ENCODE measurements around the gene PTCD2.
"Not testable (repeated sequence)": the region's sequence is repeated elsewhere in the genome, so short reads cannot be mapped to it uniquely, and the experiment has no call there.

The PTCD2 gene

DNA sequence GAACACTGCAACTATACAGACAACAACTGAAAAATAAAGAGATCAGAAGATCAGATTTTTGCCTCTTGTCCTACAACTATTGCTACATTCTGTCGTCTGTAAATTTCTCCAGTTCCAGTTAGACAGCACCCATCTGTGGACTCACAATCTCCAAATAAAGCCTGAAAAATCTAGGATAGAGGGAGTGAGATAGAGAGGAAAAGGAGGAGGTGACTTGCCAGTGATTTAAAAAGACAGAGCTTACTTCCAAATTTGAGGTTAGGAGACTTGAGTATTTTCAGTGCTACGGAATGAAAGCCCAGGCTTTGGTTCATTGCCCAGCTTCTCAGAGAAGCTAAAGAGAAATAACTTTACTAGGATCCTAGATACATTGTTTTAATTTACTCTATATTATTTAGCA, 63.6 kb downstream of the PTCD2 start:
- DNase-seq = no peak

DNA sequence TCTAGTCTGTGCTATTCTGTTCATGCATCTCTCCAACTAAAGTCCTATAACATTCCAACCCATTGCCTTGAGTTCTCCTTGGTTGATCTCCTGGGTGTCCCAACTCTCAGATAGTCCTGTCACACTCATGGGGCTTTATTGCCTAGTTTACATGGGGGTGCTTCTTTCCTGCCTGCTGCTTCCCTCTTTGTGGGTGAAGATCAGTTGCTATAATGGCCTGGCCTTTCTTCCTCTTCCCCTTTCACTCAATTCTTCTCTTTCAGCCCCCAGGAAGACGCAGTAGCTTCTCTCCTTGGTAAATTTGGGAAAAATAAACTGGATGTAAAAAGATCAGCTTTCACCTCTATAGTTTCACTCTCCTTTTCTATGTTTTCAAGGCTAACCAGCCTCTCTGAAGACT, 66.5 kb downstream of the PTCD2 start:
- no peak for DNase-seq

DNA sequence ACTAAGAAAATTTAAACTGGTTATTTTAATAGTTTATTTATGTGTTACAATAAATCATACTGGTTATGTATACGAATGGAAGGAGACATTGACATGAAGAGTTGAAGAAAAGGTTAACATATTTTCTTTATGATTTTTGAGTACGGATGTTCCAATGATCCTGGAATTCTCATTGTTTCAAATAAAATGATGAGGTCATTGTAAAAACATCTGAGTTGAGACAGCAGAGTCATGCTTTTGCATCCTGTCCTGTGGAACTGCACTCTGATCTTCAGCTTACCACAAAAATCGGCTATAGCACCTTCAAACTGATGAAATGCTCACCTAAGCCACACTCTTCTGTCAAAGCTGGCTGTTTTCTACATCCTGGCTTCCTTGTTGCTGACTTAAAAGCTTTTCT, 67.8 kb downstream of the PTCD2 start:
- no peak for DNase-seq

DNA sequence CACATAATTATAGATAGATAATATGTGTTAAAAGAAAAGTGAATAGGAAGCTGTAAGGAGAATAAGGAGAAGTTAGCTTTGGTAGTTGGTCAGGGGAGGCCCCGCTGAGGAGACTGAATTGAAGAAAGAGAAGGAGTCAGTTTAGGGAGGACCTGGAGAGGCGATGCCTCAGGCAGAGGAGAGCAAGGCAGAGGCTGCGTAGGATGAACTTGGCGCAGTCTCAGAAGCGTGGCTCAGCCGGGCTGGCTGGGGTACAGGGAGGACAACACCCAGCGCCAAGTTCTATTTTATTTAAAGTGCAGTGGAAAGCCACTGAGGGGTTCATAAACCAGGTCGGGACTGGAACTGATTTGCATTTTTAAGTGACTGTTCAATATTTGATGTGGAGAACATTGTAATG, 68.5 kb downstream of the PTCD2 start:
- no peak for DNase-seq

DNA sequence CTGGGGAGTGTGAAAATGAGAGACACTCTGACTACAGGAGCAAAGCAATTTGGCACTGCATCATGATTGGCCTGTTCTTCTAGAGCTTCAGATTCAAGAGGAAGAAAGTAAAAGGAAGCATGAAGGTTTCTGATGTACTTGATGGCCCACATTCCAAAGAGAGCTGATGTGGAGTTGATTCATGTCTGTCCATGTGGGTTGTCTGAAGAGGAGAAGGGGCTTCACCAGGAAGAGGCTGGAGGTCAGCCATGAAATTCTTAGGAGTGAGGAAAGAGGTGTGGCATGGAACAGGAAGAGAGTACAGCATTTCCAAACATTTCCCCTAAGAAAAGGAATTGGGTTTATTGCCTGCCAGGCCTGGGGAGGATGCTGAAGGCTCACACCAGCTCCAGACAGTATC, 70.7 kb downstream of the PTCD2 start:
- DNase-seq = no peak

DNA sequence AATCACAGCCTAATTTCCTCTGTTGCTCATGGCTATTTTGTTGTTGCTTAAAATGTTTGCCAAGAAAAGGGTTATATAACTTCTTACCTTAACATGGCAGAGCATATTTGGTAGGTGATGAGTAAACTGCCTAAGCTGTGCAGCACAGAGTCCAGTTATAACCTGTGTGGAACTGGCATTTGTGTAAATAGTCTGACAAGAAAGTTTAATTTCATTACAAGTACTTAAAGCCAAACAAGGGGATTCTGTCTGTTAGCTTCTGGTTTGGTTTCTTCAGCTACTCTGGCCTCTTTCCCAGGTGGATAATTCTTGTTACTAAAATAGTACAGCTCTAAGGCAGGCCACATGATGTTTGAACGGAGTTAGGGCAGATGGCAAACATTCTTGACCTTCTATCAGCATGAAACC, 72.2 kb downstream of the PTCD2 start:
- no peak for DNase-seq

DNA sequence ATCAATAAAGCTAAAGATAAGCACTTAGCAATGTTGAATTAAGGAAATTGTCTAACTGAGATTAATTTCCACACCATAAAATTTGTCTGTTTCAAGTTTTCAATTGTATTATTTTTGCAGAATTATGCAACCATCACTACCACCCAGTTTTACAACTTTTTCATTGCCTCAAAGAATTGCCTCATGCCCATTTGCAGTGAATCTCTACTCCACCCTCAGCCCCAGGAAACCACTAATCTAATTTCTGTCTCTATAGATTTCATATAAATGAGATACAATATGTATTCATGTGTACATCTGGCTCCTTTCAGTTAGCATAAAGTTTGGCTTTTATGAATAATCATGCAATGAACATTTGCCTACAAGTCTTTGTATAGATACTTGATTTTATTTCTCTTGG, 72.9 kb downstream of the PTCD2 start:
- DNase-seq = no peak

DNA sequence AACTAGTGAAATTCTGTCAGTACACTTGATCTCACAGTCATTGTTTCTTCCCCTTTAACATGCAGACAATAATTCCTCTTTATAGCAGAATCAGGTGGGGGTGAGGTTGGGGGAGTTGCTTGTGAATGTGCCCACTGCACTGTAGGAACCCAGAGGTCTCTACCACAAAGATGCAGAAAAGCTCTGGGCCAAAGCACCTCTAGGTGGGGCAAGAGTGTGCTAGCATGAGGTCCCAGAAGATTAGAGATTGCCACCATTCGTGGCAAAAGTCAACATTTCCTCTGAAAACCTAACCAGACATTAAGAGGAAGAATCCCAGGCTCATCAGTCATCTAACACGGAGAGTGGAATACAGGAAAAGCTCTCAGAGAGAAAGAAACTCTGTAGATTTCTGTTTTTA, 74.5 kb downstream of the PTCD2 start:
- DNase-seq = no peak

DNA sequence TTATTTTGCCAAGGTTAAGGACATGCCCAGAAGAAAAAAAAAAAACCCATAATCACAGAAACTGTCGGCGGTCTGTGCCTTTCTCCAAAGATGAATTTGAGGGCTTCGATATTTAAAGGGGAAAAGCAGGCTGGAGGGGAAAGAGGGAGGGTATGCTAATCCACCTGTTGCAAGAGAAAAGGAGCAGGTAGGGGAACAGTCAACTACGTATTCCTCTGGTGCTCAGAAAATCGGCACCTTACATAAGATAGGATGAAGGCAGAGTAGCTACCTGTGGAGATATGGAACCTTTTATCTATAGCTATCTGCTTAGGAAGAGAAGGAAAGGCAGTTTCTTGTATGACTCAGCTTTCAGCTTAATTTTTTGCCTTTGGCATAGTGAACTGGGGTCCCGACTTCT, 77.7 kb downstream of the PTCD2 start:
- no peak for DNase-seq

DNA sequence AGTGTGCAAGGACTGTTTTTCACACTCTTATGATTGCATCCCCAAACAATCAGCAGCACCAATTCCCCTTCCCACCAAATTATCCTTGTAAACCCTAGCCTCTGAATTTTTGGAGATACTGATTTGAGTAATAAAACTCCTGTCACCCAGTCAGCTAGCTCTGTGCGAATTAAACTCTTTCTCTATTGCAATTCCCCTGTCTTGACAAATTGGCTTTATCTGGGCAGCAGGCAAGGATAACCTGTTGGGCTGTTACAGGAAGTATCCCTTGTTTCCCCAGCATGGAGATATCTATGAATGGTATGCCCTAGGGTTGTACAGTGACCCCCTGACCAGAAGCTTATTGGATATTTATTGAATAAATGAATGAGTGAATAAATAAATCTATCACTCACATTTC, 80.8 kb downstream of the PTCD2 start:
- DNase-seq = no peak

DNA sequence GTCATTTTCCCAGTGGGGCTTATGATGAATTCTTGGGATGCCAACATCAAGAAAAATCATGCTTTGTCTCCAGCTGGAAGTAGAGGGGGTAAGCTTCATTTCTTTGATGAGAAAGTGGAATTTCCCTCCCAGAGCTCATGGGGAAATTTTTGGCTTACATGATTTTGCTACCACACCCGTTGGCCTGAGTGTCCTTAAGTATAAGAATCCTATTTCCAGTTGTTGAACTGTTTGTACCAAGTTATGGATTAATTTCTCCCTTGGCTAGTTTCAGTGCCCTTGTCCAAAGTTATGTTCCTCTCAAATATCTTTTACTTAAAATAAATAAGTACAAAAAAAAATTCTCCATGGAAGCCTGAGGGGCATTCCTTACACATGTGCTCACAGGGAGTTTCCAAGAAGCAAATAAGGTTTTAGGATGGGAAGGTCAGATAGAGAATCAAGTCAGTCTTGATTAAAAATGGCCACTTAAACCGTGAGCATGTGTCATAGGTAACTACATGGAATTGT, 82.3 kb downstream of the PTCD2 start:
- no peak for DNase-seq

DNA sequence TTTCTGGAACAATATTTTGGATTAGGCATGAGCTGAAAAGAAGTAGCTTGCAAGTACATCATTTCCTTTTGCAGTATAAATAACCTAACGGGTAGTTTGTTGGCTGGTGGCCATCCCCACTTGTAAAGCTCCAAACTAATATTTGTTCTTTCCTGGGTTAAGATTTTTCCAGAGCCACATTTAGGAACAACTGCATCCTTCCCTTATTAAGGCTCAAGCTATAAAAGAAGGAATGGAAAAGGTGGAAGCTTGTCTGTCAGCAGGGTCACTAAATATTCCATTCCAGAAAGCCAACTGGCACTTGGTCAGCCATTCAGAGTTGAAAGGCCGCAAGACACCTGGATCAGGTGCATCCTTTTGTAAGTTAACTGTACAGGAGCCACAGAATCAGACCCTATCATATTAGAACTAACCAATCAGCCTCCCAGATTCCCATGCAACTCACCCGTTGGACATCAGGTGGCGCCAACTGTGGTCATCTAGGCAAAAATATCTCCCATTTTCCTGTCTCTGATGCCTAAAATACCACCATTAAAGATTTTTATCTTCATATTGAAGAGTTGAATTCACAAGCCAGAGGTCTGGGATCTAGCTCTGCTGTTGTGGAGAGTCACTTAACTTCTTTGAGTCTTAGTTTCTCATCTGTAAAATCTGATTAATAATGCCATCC, 82.9 kb downstream of the PTCD2 start:
- DNase-seq = no peak

DNA sequence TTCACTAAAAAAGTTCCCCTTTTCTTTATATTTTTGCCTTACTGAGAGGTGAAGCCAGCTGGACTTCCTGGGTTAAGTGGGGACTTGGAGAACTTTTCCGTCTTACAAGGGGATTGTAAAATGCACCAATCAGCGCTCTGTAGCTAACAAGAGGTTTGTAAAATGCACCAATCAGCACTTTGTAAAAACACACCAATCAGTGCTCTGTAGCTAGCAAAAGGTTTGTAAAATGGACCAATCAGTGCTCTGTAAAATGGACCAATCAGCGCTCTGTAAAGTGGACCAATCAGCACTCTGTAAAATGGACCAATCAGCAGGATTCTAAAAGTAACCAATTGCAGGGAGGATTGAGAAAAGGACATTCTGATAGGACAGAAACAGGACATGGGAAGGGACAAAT, 84.6 kb downstream of the PTCD2 start:
- DNase-seq = not testable (repeated sequence)

DNA sequence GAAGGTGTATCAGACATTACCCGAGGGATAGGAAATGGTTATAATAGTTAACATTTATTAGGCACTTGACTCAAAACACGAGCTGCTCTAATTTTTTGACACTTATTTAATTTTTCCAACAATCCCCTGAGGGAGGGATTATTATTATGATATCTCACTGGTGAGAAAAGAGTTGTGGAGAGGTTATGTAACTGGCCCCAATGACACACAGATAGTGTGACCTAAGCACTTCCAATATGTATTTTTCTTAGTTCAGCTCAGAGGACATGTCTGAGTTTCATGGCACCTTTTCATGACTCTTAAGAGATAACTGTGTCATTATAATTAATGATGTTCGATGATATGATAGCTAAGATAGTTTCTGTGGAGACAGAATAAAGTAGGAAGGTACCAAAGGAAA, 86.9 kb downstream of the PTCD2 start:
- DNase-seq = no peak

DNA sequence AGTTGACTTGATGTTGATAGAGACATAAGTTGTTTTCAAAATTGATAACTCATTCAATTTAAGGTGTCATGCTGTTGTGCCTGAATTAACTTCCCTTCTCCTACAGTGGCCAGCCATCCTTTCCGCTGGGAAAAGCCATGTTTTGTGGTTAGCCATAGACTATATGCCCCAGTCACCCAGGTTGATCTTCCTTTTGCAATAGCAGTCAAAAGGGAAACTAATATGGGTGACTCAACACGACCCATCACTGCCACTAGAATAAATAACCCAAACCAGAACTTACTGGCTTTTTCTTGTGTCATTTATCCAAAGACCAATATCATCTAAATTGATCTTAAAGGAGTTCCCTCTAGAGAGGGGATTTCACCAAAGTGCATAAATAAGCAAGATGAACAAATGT, 87.4 kb downstream of the PTCD2 start:
- DNase-seq = no peak

DNA sequence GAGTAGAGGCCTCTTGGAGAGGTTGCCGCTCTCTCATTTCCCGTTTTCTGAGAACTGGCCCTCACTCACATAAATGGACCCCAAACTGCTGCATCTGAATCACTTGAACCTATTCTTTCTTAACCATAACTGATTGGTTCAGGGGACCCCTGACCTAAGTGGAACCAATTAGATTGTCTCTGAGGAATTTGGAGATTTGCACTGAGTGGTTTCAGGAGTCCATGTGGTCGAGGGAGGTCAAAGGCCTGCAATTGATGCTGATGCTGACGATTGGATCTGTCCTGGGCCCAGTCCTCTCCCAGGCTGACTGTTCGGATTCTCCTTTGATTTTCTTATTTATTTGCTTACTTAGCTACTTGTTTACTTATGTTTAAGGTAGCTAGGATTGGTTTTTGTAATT, 88.0 kb downstream of the PTCD2 start:
- no peak for DNase-seq

DNA sequence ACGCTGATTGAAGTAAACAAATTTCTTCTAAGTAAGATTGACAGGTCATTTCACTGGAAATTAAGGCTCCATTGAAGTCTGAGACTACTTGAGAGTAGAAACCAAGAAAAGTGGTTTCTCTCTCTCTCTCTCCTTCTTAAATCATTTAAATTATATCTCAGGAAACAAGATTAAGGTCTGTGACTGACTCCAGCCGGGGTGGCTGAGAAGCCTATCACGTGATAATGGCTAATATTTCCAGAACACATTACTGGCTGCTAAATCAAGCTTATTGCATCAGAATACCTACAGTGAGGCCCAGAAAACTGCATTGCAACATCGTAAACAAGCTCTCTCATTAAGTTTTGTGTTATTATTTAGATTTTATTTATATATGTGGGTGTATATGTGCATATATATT, 88.4 kb downstream of the PTCD2 start:
- no peak for DNase-seq

DNA sequence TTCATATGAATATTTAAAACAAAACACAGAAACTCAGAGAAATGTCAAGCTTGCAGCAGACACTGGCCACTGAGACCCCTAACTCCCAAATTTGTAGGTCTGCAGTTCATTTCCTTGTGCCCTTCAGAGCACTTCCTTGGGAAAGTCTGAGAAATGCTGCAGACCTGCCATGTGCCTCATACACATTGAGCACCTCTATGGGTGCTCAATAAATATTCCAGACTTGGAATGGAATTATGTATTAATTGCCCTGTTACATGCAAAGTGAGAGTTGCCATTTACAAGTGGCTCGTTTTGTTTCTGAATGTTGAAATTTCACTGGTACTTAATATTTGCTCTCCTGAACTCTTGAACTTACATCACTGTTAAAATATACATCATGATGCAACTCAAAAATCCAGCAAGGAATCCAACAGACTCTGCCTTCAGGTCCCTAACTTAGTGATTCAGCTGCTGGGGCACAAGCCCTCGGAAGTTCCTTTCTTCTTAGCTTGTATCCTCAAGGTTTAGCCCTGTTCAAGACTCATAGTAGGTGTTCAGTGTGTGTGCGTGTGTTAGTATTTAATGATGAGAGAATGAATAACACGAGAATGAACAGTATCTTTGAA, 90.6 kb downstream of the PTCD2 start:
- no peak for DNase-seq

DNA sequence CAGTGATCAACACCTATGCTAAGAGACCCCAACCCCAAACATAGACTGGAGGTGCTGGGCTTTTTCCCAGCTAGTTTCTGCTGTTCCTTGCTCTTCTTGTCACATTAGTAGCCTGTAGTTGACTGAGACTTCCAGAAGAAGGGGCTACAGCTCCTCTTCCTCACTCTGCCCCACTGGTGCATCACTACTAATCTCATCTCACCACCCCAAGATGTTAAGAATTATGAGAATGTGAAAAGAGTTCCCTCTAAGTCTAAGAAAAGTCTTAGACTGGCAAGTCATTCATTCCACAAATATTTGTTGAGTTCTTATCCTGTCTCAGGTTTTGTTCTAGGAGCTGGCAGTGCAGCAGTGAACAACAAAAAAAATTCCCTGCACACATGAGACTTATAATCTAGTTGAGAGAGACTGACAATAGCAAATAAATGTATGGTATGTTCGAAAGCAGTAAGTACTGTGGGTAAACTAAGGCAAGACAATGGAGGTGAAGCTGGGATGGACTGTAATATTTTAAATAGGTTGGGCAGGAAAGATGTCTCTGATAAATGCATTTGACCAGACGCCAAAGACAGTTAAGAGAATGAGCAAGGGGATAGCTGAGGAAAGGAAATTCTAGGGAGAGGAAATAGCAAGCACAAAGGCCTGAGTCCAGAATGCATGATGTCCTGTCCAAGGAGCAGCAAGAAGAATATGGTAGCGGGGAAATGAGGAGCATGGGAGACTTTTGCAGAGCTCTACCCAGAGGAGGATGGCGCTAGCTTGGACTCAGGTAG, 92.3 kb downstream of the PTCD2 start:
- no peak for DNase-seq

DNA sequence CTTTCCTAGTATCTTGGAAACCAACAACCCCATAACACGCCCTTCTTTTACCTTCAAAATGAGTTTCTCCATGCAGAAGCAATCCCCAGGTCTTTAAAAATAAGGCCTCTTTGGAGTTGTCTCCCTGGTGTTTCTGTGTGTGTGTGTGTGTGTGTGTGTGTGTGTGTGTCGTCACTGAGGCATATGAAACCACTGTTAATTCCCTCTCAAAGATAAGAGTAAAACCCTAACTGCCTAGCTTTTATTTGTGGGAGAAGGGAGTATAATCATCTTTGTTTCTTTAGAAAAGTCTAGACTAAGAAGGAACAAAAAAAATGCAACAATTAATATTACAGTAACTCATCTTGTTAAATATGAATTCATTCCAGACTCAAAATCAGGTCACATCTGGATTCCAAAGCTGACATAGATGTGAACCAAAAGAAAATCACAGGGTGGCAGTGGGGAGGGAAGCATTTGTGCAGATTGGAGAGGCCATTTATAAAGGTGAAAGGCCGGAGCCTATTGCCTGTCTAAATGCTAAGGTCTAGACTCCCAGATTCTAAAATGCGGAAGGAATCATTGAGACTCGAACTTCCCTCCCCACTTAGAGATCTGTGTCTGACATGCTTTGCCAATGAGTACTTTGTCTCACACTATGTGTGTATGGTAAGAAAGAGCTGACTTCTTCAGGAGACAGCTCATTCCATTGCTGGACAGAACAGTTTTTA, 95.6 kb downstream of the PTCD2 start:
- no peak for DNase-seq

DNA sequence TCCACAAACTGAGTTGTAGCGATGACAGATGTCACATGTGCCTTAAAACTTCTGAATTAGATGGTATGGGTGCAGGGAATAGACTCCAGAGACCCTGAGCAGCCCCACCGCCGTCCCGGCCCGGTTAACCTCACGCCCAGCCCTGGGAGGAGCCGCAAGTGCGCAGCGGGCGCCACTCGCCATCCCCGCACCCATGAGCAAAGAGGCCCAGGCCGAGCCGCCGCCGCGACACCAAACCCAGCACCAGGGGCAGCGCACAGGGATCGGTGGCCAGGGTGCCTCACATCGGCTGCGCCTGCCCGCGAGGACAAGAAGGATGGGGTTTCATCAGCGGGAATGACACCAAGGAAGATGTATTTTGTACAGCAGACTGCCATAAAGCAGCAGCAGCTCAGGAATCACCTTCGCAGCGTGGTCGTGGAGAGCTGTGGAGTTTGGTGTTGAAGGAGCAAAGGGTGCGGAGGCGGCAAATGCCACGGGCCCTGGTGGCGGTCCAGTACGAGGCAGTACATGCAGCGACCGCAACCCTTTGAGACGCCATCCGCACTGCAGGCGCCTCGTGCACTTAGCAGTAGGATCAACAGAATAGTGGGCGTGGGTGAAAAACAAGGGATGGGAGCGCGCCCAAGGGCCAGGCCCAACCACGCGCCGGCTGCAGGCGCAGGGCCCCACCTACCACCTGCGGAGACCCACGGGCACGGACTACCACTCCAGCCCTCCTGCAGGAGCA, 97.3 kb downstream of the PTCD2 start:
- no peak for DNase-seq

Measured in CD4-positive, alpha-beta T cell treated with Interleukin-17A for 4 hours (primary cell).